Trophoblast cell (in vitro differentiated cells and primary cell): ENCODE measurements around the gene MOB3C.

ENCODE experiments used
- DNase-seq, 2 donors: peaks; one replicate each; pipeline ENCODE4 v3.0.0-alpha.2; 2016
- H2AFZ ChIP-seq: 2 replicates; pipeline ENCODE4 v1.6.1; 2013; ENCODE audit warnings: low read length, moderate library complexity, mild to moderate bottlenecking; ENCODE audit not compliant: insufficient read depth, poor library complexity
- H2AK5ac ChIP-seq: 2 replicates; pipeline ENCODE4 v1.6.1; 2013; ENCODE audit warnings: mild to moderate bottlenecking, low read length
- H2BK120ac ChIP-seq: 2 replicates; pipeline ENCODE4 v1.6.1; 2013; ENCODE audit warnings: low read length, mild to moderate bottlenecking, moderate library complexity; ENCODE audit not compliant: insufficient read depth, poor library complexity
- H2BK12ac ChIP-seq: 2 replicates; pipeline ENCODE4 v1.6.1; 2013; ENCODE audit warnings: mild to moderate bottlenecking, low read length, moderate library complexity
- H2BK5ac ChIP-seq: 2 replicates; pipeline ENCODE4 v1.6.1; 2013; ENCODE audit warnings: low read length, low read depth, moderate library complexity, mild to moderate bottlenecking; ENCODE audit not compliant: poor library complexity
- H3K14ac ChIP-seq: 2 replicates; pipeline ENCODE4 v1.6.1; 2013; ENCODE audit warnings: mild to moderate bottlenecking, low read length
- H3K18ac ChIP-seq: 2 replicates; pipeline ENCODE4 v1.6.1; 2013; ENCODE audit warnings: mild to moderate bottlenecking, low read length
- H3K23ac ChIP-seq: 2 replicates; pipeline ENCODE4 v1.6.1; 2013; ENCODE audit warnings: low read length
- H3K27ac ChIP-seq: 2 replicates; pipeline ENCODE4 v1.5.1; 2013; ENCODE audit warnings: low read depth, mild to moderate bottlenecking, inconsistent platforms, low read length, moderate library complexity
- H3K27me3 ChIP-seq: 2 replicates; pipeline ENCODE4 v1.6.1; 2013; ENCODE audit warnings: inconsistent platforms, mild to moderate bottlenecking, low read length, moderate library complexity; ENCODE audit not compliant: insufficient read depth
- H3K36me3 ChIP-seq, 2 experiments: 1 replicate in 1 of 2; 2 replicates in 1 of 2; pipeline ENCODE4 v1.6.1; 2013; ENCODE audit warnings: low read length in 2 of 2, mild to moderate bottlenecking in 2 of 2, moderate library complexity in 1 of 2; ENCODE audit not compliant: insufficient read depth in 2 of 2, control insufficient read depth in 1 of 2
- H3K4ac ChIP-seq: 2 replicates; pipeline ENCODE4 v1.6.1; 2013; ENCODE audit warnings: low read depth, mild to moderate bottlenecking, low read length, moderate library complexity
- H3K4me1 ChIP-seq, 2 experiments: 1 replicate in 1 of 2; 2 replicates in 1 of 2; pipeline ENCODE4 v1.6.1; 2013; ENCODE audit warnings: low read length in 2 of 2, mild to moderate bottlenecking in 2 of 2, moderate library complexity in 1 of 2; ENCODE audit not compliant: insufficient read depth in 2 of 2, control insufficient read depth in 1 of 2
- H3K4me2 ChIP-seq: 2 replicates; pipeline ENCODE4 v1.6.1; 2013; ENCODE audit warnings: inconsistent platforms, mild to moderate bottlenecking, low read length, moderate library complexity
- H3K4me3 ChIP-seq: 2 replicates; pipeline ENCODE4 v1.5.1; 2013; ENCODE audit warnings: mild to moderate bottlenecking, low read depth, low read length, inconsistent platforms
- H3K79me1 ChIP-seq: one replicate; pipeline ENCODE4 v1.6.1; 2013; ENCODE audit warnings: low read length
- H3K79me2 ChIP-seq: 2 replicates; pipeline ENCODE4 v1.6.1; 2013; ENCODE audit warnings: low read length, mild to moderate bottlenecking; ENCODE audit not compliant: control insufficient read depth, insufficient read depth, poor library complexity
- H3K9ac ChIP-seq: 2 replicates; pipeline ENCODE4 v1.6.1; 2013; ENCODE audit warnings: mild to moderate bottlenecking, low read length
- H3K9me3 ChIP-seq: 2 replicates; pipeline ENCODE4 v1.6.1; 2013; ENCODE audit warnings: low read depth, mild to moderate bottlenecking, control low read depth, inconsistent platforms, low read length; ENCODE audit not compliant: insufficient read depth
- H4K12ac ChIP-seq: 2 replicates; pipeline ENCODE4 v1.6.1; 2013; ENCODE audit warnings: low read depth, mild to moderate bottlenecking, low read length, moderate library complexity
- H4K8ac ChIP-seq: 2 replicates; pipeline ENCODE4 v1.6.1; 2013; ENCODE audit warnings: low read depth, mild to moderate bottlenecking, low read length, moderate library complexity
- H4K91ac ChIP-seq: one replicate; pipeline ENCODE4 v1.6.1; 2013; ENCODE audit warnings: low read depth, mild to moderate bottlenecking, low read length, moderate library complexity
- WGBS: extraction: QIAGEN DNeasy Blood & Tissue Kit; methylation state at CpG from one replicate; pipeline ENCODE4 v1.1.7; 2013; ENCODE audit warnings: missing lambda C conversion rate; ENCODE audit not compliant: insufficient read length, insufficient coverage; ENCODE audit errors: extremely low coverage; 5-methylcytosine and 5-hydroxymethylcytosine counted together

The MOB3C gene

DNA sequence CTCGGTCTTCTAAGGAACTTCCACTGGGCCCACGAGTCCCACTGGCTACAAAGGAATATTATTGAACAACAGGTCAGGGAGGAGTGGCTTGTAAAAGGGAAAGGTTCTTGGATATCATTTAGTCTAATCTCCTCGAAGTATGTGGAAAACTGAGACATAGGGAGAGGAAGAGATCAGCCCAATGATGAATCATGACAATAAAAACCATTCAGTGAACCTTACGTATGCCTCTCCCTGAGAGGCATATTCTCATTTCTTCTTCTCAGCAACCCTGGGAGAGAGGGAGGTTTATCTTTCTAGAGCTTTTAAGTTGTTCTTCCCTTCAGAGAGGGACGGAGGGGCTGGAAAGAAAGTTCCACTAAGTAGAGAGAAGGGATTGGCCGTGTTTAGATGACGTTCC lies 5.3 kb upstream of the MOB3C start:
- DNase-seq: no peak
- Histone ChIP-seq H3K4me2 (no peak overlapping the region), H2BK120ac (no peak overlapping the region), H3K14ac (no peak overlapping the region), H3K4me1 (peaks cover 0 to 3% of the 10 kb centered on the region in 2 experiments), H4K12ac (no peak overlapping the region), H3K79me1 (peaks cover 2% of the 10 kb centered on the region), H3K9me3 (no peaks in the 10 kb centered on the region), H3K23ac (no peak overlapping the region), H2AFZ (no peak overlapping the region), H2AK5ac (no peak overlapping the region), H3K4ac (no peak overlapping the region), H3K27me3 (no peaks in the 10 kb centered on the region), H2BK12ac (no peak overlapping the region), H3K79me2 (no peaks in the 10 kb centered on the region), H2BK5ac (no peak overlapping the region), H3K18ac (no peak overlapping the region), H4K8ac (no peak overlapping the region), H4K91ac (no peak overlapping the region), H3K4me3 (no peak overlapping the region), H3K9ac (no peak overlapping the region), H3K27ac (no peak overlapping the region), H3K36me3 (no peaks in the 10 kb centered on the region)
- WGBS: no CpG with 5 or more reads among the region's 7 CpGs

DNA sequence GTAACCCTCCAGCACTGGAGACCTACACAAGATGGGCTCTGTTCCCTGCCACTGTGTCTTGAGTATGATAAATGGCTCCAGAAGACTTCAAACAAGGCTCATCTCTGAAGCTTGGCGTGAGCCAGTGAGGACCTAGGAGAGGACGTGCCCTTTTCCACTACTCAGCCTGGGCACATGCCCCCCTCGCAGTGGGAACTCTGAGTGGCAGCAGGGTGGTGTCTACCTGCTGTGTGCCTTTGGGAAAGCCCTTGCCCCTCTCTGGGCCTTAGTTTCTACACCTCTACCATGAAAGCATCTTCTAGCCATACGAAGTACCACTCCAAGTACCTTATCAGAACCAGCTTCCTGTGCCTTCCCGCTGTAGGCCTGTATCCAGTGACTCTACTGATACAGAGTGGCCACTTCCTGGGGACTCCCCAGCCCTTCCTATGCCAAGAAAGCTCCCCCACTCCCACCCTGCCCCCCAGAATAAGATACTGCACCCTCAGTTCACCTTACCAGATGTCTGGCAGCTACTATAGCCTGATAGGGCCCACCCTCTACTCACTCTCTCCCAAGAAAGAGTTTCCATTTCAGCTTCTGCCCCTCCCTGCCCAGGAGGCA lies 3.1 kb upstream of the MOB3C start:
- Histone ChIP-seq H3K4ac (no peak overlapping the region), H3K4me2 (no peak overlapping the region), H3K9ac (no peak overlapping the region), H3K27ac (no peak overlapping the region), H3K27me3 (no peaks in the 10 kb centered on the region), H3K23ac (no peak overlapping the region), H3K4me3 (no peak overlapping the region), H3K79me2 (peaks cover 2% of the 10 kb centered on the region), H3K36me3 (no peaks in the 10 kb centered on the region), H2AK5ac (no peak overlapping the region), H2AFZ (no peak overlapping the region), H3K79me1 (peaks cover 8% of the 10 kb centered on the region), H2BK120ac (no peak overlapping the region), H3K14ac (no peak overlapping the region), H4K12ac (no peak overlapping the region), H3K9me3 (no peaks in the 10 kb centered on the region), H3K18ac (no peak overlapping the region), H4K8ac (no peak overlapping the region), H4K91ac (no peak overlapping the region), H3K4me1 (peaks cover 4 to 5% of the 10 kb centered on the region in 2 experiments), H2BK5ac (no peak overlapping the region), H2BK12ac (no peak overlapping the region)
- no peak for DNase-seq
- WGBS: no CpG with 5 or more reads among the region's 5 CpGs

DNA sequence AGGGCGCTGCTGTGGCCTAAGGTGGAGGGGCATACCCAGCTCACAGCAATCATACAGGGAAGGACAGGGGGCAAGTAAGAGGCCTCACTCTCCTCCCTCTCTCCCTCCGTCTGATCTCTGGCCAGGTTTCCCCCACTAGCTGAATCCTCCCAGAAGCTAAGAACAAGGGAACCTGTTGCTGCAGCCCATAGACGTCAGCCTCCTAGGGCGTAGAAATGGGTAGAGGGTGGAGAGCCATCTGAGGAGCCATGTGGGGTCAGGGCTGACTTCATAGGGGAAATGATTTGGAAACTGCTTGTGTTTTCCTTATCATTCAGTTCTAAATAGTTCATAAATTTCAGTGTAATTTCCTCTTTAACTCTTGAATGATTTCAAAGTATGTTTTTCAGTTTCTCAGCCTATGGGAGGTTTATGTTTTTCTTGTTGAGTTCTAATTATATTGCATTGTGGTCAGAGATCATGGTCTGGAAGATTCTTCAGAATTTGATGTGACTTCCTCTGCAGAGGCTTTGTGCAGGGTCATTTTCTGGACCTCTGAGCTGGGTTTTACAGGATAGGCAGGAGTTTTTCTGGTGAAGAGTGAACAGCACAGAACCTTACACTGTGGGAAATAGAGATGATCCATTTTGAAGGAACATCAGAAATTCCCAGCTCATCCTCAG lies 2.3 kb upstream of the MOB3C start:
- Histone ChIP-seq H2AFZ (no peak overlapping the region), H4K91ac (no peak overlapping the region), H3K9ac (no peak overlapping the region), H3K79me1 (peaks cover 8% of the 10 kb centered on the region), H3K14ac (no peak overlapping the region), H2BK120ac (no peak overlapping the region), H3K27ac (no peak overlapping the region), H3K79me2 (peaks cover 2% of the 10 kb centered on the region), H2BK5ac (no peak overlapping the region), H3K18ac (no peak overlapping the region), H2AK5ac (no peak overlapping the region), H4K8ac (no peak overlapping the region), H3K4me1 (peaks cover 8 to 11% of the 10 kb centered on the region in 2 experiments), H3K9me3 (no peaks in the 10 kb centered on the region), H2BK12ac (no peak overlapping the region), H3K23ac (no peak overlapping the region), H3K4ac (no peak overlapping the region), H3K36me3 (no peaks in the 10 kb centered on the region), H4K12ac (no peak overlapping the region), H3K4me2 (no peak overlapping the region), H3K4me3 (no peak overlapping the region), H3K27me3 (no peaks in the 10 kb centered on the region)
- WGBS: no CpG with 5 or more reads among the region's 4 CpGs
- no peak for DNase-seq

DNA sequence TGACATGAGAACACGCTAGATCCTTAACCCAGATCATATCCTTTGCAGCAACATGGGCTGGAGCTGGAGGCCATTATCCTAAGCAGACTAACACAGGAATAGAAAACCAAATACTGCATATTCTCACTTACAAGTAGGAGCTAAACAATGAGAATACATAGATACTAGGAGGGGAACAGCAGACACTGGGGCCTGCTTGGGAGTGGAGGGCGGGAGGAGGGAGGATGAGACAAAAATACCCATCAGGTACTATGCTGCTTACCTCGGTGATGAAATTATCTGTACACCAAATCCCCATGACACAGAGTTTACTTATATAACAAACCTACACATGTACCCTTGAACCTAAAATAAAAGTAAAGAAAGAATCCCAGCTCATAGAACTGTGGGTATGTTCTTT lies 1.2 kb upstream of the MOB3C start:
- WGBS: no CpG with 5 or more reads among the region's 3 CpGs
- H2AFZ ChIP-seq: no peak overlapping the region
- no peak overlapping the region for H3K4me2 ChIP-seq
- no peak overlapping the region for H4K8ac ChIP-seq
- DNase-seq: no peak
- no peak overlapping the region for H3K9ac ChIP-seq
- H2BK120ac ChIP-seq: no peak overlapping the region
- no peak overlapping the region for H3K4ac ChIP-seq
- H3K4me1 ChIP-seq: peaks cover 10 to 11% of the 10 kb centered on the region in 2 experiments
- no peaks in the 10 kb centered on the region for H3K36me3 ChIP-seq
- peaks cover 8% of the 10 kb centered on the region for H3K79me1 ChIP-seq
- H3K9me3 ChIP-seq: no peaks in the 10 kb centered on the region
- H4K12ac ChIP-seq: no peak overlapping the region
- H3K27ac ChIP-seq: no peak overlapping the region
- no peak overlapping the region for H2AK5ac ChIP-seq
- no peak overlapping the region for H3K23ac ChIP-seq
- no peaks in the 10 kb centered on the region for H3K27me3 ChIP-seq
- no peak overlapping the region for H4K91ac ChIP-seq
- no peak overlapping the region for H3K18ac ChIP-seq
- no peak overlapping the region for H2BK5ac ChIP-seq
- peaks cover 2% of the 10 kb centered on the region for H3K79me2 ChIP-seq
- no peak overlapping the region for H3K4me3 ChIP-seq
- no peak overlapping the region for H2BK12ac ChIP-seq
- no peak overlapping the region for H3K14ac ChIP-seq
